Uterus (tissue), 4 donors: Measurements from ENCODE around the gene AUNIP. TPM values are rescaled to one million over a fixed set of nuclear protein-coding genes. Genes with fewer than 3 reads are reported as not detected.

Source experiments
- DNase-seq, 2 donors: peaks; one replicate each; pipeline ENCODE4 v3.0.0-alpha.2; 2019 to 2020
- H3K27ac ChIP-seq, 2 donors: fragments of 200-600 bp; sonication (generic); 1 replicate in 1 of 2; 2 replicates in 1 of 2; pipeline ENCODE4 v1.5.1; 2016 to 2018
- H3K27me3 ChIP-seq, 2 donors: fragments of 200-600 bp; sonication (generic); one replicate each; pipeline ENCODE4 v1.5.1; 2018 to 2019; ENCODE audit warnings: control low read depth in 1 of 2
- H3K36me3 ChIP-seq, 2 donors: fragments of 200-600 bp; sonication (generic); one replicate each; pipeline ENCODE4 v1.5.1; 2019; ENCODE audit warnings: control low read depth in 1 of 2
- H3K4me1 ChIP-seq, 2 donors: fragments of 200-600 bp; sonication (generic); one replicate each; pipeline ENCODE4 v1.5.1; 2018 to 2019; ENCODE audit warnings: control low read depth in 1 of 2
- H3K4me3 ChIP-seq, 2 donors: fragments of 200-600 bp; sonication (generic); 1 replicate in 1 of 2; 2 replicates in 1 of 2; pipeline ENCODE4 v1.5.1; 2018 to 2019; ENCODE audit warnings: mild to moderate bottlenecking in 1 of 2
- H3K9me3 ChIP-seq, 2 donors: fragments of 200-600 bp; sonication (generic); one replicate each; pipeline ENCODE4 v1.5.1; 2019; ENCODE audit warnings: control low read depth in 1 of 2
- CTCF ChIP-seq, 4 experiments: fragments of 200-600 bp in 2 of 4; fragments of 450-650 bp in 2 of 4; sonication (generic) in 2 of 4; IDR thresholded peaks; one replicate each; pipeline ENCODE4 v1.5.1; 2016 to 2019; ENCODE audit warnings: antibody characterized with exemption in 4 of 4, mild to moderate bottlenecking in 2 of 4, moderate library complexity in 1 of 4
- POLR2A ChIP-seq, 2 donors: fragments of 450-650 bp; IDR thresholded peaks; one replicate each; pipeline ENCODE4 v1.6.1; 2016; ENCODE audit warnings: antibody characterized with exemption in 2 of 2, mild to moderate bottlenecking in 1 of 2, moderate library complexity in 1 of 2
- intact Hi-C: fragments of 100-400 bp; cut with DNase I; formaldehyde crosslinking; loops from one replicate; pipeline ENCODE4 v1.15.1; 2023; ENCODE audit warnings: low total_unique reads
- total RNA-seq, 4 donors: library from RNA; depleted of rRNA in 3 of 4; stranded (reverse); fragments of >200 nt in 3 of 4; gene quantifications; one replicate each; pipeline versions ENCODE4 v1.1.0 to v1.2.4, GENCODE V29; 2014 to 2023
- donor health status: DM: yes; HTN: yes; CAD: no.

AUNIP gene
- total RNA-seq, 4 donors from 2014 or later: 1.1 TPM; not detected in 3

- H3K4me3 ChIP-seq: no peak overlapping the region
- DNase-seq: no peak
- TF ChIP-seq POLR2A (IDR thresholded peaks at IDR 0.05) (no peak), CTCF (IDR thresholded peaks at IDR 0.05) (peak in 1 of 4 experiments; percentile 10)
- no peaks in the 10 kb centered on the region for H3K36me3 ChIP-seq
- no peaks in the 10 kb centered on the region for H3K9me3 ChIP-seq
- H3K27me3 ChIP-seq: no peaks in the 10 kb centered on the region
- intact Hi-C loops: no loop called here
- H3K27ac ChIP-seq: no peak overlapping the region
- H3K4me1 ChIP-seq: peaks cover 0 to 13% of the 10 kb centered on the region in 2 donors
These were observed 41.3 kb downstream of the AUNIP start for GRCh38 chr1:25817840-25818501.

GRCh38 chr1:25816112-25816718 is 43.0 kb downstream of the AUNIP start:
- Histone ChIP-seq H3K36me3 (no peaks in the 10 kb centered on the region), H3K27ac (no peak overlapping the region), H3K9me3 (no peaks in the 10 kb centered on the region), H3K27me3 (no peaks in the 10 kb centered on the region), H3K4me3 (no peak overlapping the region), H3K4me1 (peaks cover 0 to 7% of the 10 kb centered on the region in 2 donors)
- intact Hi-C loops: no loop called here
- DNase-seq: no peak
- TF ChIP-seq CTCF (IDR thresholded peaks at IDR 0.05): no peak

- Histone ChIP-seq H3K36me3 (no peaks in the 10 kb centered on the region), H3K4me1 (no peaks in the 10 kb centered on the region), H3K4me3 (no peak overlapping the region), H3K27me3 (no peaks in the 10 kb centered on the region), H3K27ac (no peak overlapping the region), H3K9me3 (no peaks in the 10 kb centered on the region)
- DNase-seq: no peak
- intact Hi-C loops: no loop called here
- no peak for TF ChIP-seq CTCF (IDR thresholded peaks at IDR 0.05)
- TF ChIP-seq POLR2A (IDR thresholded peaks at IDR 0.05): no peak
These were observed 43.8 kb downstream of the AUNIP start for GRCh38 chr1:25815208-25816111.

- Histone ChIP-seq H3K9me3 (no peaks in the 10 kb centered on the region), H3K27me3 (no peaks in the 10 kb centered on the region), H3K36me3 (no peaks in the 10 kb centered on the region), H3K4me1 (no peaks in the 10 kb centered on the region), H3K27ac (no peak overlapping the region), H3K4me3 (no peak overlapping the region)
- TF ChIP-seq POLR2A (IDR thresholded peaks at IDR 0.05) (no peak), CTCF (IDR thresholded peaks at IDR 0.05) (no peak)
- DNase-seq: no peak
- intact Hi-C loops: loop anchor here (5.0 kb wide), 1 partner anchor 207 kb away; no protein-coding TSS in a partner anchor
These were observed 44.6 kb downstream of the AUNIP start for GRCh38 chr1:25814549-25815087.
